K562 (cell line): ENCODE measurements around the gene RBM5. TPM values are rescaled to one million over a fixed set of nuclear protein-coding genes. Genes with fewer than 3 reads are reported as not detected.
A peak's percentile ranks its signal among the peaks of the same experiment; 100 is the strongest.

Experiments
- ATAC-seq: fragments of 200-7000 bp; cut with Tn5 transposase; 3 replicates; pipeline ENCODE4 v1.9.1; 2020; ENCODE audit warnings: moderate library complexity
- BruUV-seq: library from RNA; stranded (reverse); fragments of 400-500 nt; replicated peaks from 2 replicates; lab custom pipeline; 2021; lab: Mats Ljungman, UMichigan
- CTCF ChIA-PET: fragments of 300-600 bp; formaldehyde crosslinking; extraction: SDS; loops from one replicate; lab custom pipeline; 2021; ENCODE audit warnings: low intra/inter-chr PET ratio; lab: Yijun Ruan, JAX
- POLR2A ChIA-PET: fragments of 300-600, 350-650 bp; sonication (Branson Sonifier 250); formaldehyde crosslinking; extraction: SDS; loops from one replicate; lab custom pipeline; 2021; ENCODE audit warnings: antibody characterized with exemption, inconsistent platforms; lab: Yijun Ruan, JAX
- DNase-seq, 4 experiments: peaks; one replicate each; pipeline versions ENCODE4 v3.0.0 to v3.0.0-alpha.2; 2011 to 2018; ENCODE audit warnings: low spot score in 3 of 4, mixed read lengths in 3 of 4; ENCODE audit errors: extremely low read depth in 1 of 4
- FAIRE-seq: peaks from 2 replicates; lab custom pipeline; 2011; peaks lifted over from hg19 to GRCh38; lab: Jason Lieb, UNC
- H2AFZ ChIP-seq: 2 replicates; pipeline ENCODE4 v1.6.0; 2011; ENCODE audit warnings: low read depth, low read length, control low read depth, inconsistent platforms
- H3K27ac ChIP-seq: fragments of 200-600 bp; 3 replicates; pipeline ENCODE4 v1.8.0; 2011; ENCODE audit warnings: low read depth, mild to moderate bottlenecking, control low read depth, inconsistent platforms, low read length, moderate library complexity, mixed read lengths; ENCODE audit errors: extremely low read depth
- H3K27me3 ChIP-seq, 2 experiments: fragments of 300-600 bp in 1 of 2; 2 replicates in 1 of 2; 3 replicates in 1 of 2; pipeline versions ENCODE4 v1.6.0 to v1.8.0; 2011; ENCODE audit warnings: inconsistent platforms in 2 of 2, low read length in 2 of 2, mild to moderate bottlenecking in 1 of 2, mixed read lengths in 1 of 2, moderate library complexity in 1 of 2; ENCODE audit not compliant: control insufficient read depth in 2 of 2, insufficient read depth in 2 of 2
- H3K36me3 ChIP-seq: fragments of 300-600 bp; 3 replicates; pipeline ENCODE4 v1.8.0; 2011; ENCODE audit warnings: mild to moderate bottlenecking, low read length, inconsistent platforms; ENCODE audit not compliant: control insufficient read depth, insufficient read depth
- H3K4me1 ChIP-seq, 2 experiments: fragments of 200-600 bp in 1 of 2; replicated peaks in 1 of 2; 2 replicates in 1 of 2; 3 replicates in 1 of 2; pipeline versions ENCODE4 v1.5.1 to v1.8.0; 2011; ENCODE audit warnings: inconsistent platforms in 2 of 2, low read length in 2 of 2, mild to moderate bottlenecking in 1 of 2, mixed read lengths in 1 of 2, moderate library complexity in 1 of 2; ENCODE audit not compliant: control insufficient read depth in 2 of 2, insufficient read depth in 2 of 2
- H3K4me2 ChIP-seq: 2 replicates; pipeline ENCODE4 v1.6.1; 2011; ENCODE audit warnings: low read length, control low read depth, inconsistent platforms, mixed read lengths; ENCODE audit not compliant: insufficient read depth
- H3K4me3 ChIP-seq: fragments of 200-600 bp; sonication (generic), shearing (Covaris generic); 2 replicates; pipeline ENCODE4 v1.5.1; 2016; ENCODE audit warnings: control low read depth, inconsistent platforms
- H3K79me2 ChIP-seq: fragments of 200-600 bp; 3 replicates; pipeline ENCODE4 v1.8.0; 2011; ENCODE audit warnings: low read length, inconsistent platforms; ENCODE audit not compliant: control insufficient read depth, insufficient read depth
- H3K9ac ChIP-seq, 2 experiments: 2 replicates each; pipeline versions ENCODE4 v1.6.0 to v1.6.1; 2011; ENCODE audit warnings: low read depth in 2 of 2, low read length in 2 of 2, control low read depth in 1 of 2, inconsistent platforms in 1 of 2, mild to moderate bottlenecking in 1 of 2, mixed read lengths in 1 of 2; ENCODE audit not compliant: insufficient read depth in 1 of 2
- H3K9me1 ChIP-seq: one replicate; pipeline ENCODE4 v1.6.0; 2011; ENCODE audit warnings: inconsistent platforms, mild to moderate bottlenecking, low read length, moderate library complexity; ENCODE audit not compliant: control insufficient read depth, insufficient read depth
- H3K9me3 ChIP-seq: replicated peaks from 2 replicates; pipeline ENCODE4 v1.5.1; 2011; ENCODE audit warnings: low read depth, low read length, inconsistent platforms; ENCODE audit not compliant: control insufficient read depth, insufficient read depth
- H4K20me1 ChIP-seq: replicated peaks from 2 replicates; pipeline ENCODE4 v1.6.1; 2011; ENCODE audit warnings: low read length, inconsistent platforms, mixed read lengths; ENCODE audit not compliant: control insufficient read depth, insufficient read depth
- CBFA2T2 ChIP-seq: fragments of 450-650 bp; conservative IDR thresholded peaks from 2 replicates; pipeline ENCODE4 v1.6.1; 2017; ENCODE audit warnings: mild to moderate bottlenecking
- CHD2 ChIP-seq: IDR thresholded peaks from 2 replicates; pipeline ENCODE4 v1.6.1; 2011; ENCODE audit warnings: low read depth, low read length
- ETV6 ChIP-seq, 3 experiments: fragments of 150-350 bp in 1 of 3; sonication (generic) in 1 of 3; formaldehyde crosslinking in 1 of 3; IDR thresholded peaks; 2 replicates each; pipeline versions ENCODE4 v1.6.1 to v1.8.0; 2014 to 2022; ENCODE audit warnings: borderline replicate concordance in 2 of 3, low read depth in 2 of 3, antibody characterized with exemption in 1 of 3, low read length in 1 of 3, mild to moderate bottlenecking in 1 of 3, missing genetic modification reagents in 1 of 3
- POLR3G ChIP-seq: IDR thresholded peaks from 2 replicates; pipeline ENCODE4 v1.6.1; 2011; ENCODE audit not compliant: insufficient read length, insufficient replicate concordance; ENCODE audit errors: extremely low read depth
- SP1 ChIP-seq: sonication (generic); formaldehyde crosslinking; IDR thresholded peaks from 2 replicates; pipeline ENCODE4 v1.8.1; 2022; ENCODE audit warnings: mild to moderate bottlenecking, missing genetic modification reagents
- ZKSCAN3 ChIP-seq: fragments of 250-450 bp; sonication (Bioruptor Pico); IDR thresholded peaks from 2 replicates; pipeline ENCODE4 v1.4.0; 2020
- ZNF121 ChIP-seq: sonication (generic); formaldehyde crosslinking; conservative IDR thresholded peaks from 2 replicates; pipeline ENCODE4 v1.8.0; 2022; ENCODE audit warnings: missing genetic modification reagents
- ZNF217 ChIP-seq: sonication (generic); formaldehyde crosslinking; IDR thresholded peaks from 2 replicates; pipeline ENCODE4 v1.8.0; 2022; ENCODE audit warnings: mild to moderate bottlenecking, missing genetic modification reagents
- WGBS: fragments of 100-300 bp; shearing (Covaris generic); methylation state at CpG from one replicate; pipeline ENCODE4 v1.1.6; 2016; ENCODE audit warnings: low coverage, mixed read lengths; ENCODE audit not compliant: insufficient coverage; ENCODE audit errors: missing lambda C conversion rate; 5-methylcytosine and 5-hydroxymethylcytosine counted together
- in situ Hi-C: fragments of 300-500 bp; cut with MboI; formaldehyde crosslinking; loops from 4 replicates; pipeline ENCODE4 v1.15.0; 2018; ENCODE audit warnings: inconsistent platforms, mixed read lengths
- intact Hi-C: fragments of 100-400 bp; cut with micrococcal nuclease; formaldehyde crosslinking; loops from 2 replicates; pipeline ENCODE4 v1.14.2; 2022
- polyA plus RNA-seq, 8 experiments: library from polyadenylated mRNA; depleted of rRNA in 4 of 8; stranded (reverse) in 5 of 8; unstranded in 3 of 8; fragments of >200 nt; fragmentation: Nextera tagmentation in 2 of 8; fragmentation: Illumina TruSeq in 1 of 8; extraction: Ambion mirVana in 2 of 8; extraction: Trizol in 1 of 8; gene quantifications; 2 replicates each; pipeline versions ENCODE4 v1.2.1 to v1.2.3, GENCODE V29; 2011 to 2014; ENCODE audit warnings: inconsistent platforms in 1 of 8, missing spikeins in 1 of 8
- total RNA-seq, 7 experiments: library from RNA; depleted of rRNA in 6 of 7; stranded (reverse); fragments of >200 nt in 6 of 7; fragmentation: Illumina TruSeq in 2 of 7; extraction: Trizol in 2 of 7; gene quantifications; 2 replicates each; pipeline versions ENCODE4 v1.2.1 to v1.2.3, GENCODE V29; 2011 to 2021; ENCODE audit warnings: low replicate concordance in 1 of 7

Gene RBM5
- total and polyA plus RNA-seq, 9 of the 15 experiments (the other 6 are each of a cell fraction or from before 2014, with no cell fraction given), result 24.5 to 153 (median 81.6) TPM

DNA sequence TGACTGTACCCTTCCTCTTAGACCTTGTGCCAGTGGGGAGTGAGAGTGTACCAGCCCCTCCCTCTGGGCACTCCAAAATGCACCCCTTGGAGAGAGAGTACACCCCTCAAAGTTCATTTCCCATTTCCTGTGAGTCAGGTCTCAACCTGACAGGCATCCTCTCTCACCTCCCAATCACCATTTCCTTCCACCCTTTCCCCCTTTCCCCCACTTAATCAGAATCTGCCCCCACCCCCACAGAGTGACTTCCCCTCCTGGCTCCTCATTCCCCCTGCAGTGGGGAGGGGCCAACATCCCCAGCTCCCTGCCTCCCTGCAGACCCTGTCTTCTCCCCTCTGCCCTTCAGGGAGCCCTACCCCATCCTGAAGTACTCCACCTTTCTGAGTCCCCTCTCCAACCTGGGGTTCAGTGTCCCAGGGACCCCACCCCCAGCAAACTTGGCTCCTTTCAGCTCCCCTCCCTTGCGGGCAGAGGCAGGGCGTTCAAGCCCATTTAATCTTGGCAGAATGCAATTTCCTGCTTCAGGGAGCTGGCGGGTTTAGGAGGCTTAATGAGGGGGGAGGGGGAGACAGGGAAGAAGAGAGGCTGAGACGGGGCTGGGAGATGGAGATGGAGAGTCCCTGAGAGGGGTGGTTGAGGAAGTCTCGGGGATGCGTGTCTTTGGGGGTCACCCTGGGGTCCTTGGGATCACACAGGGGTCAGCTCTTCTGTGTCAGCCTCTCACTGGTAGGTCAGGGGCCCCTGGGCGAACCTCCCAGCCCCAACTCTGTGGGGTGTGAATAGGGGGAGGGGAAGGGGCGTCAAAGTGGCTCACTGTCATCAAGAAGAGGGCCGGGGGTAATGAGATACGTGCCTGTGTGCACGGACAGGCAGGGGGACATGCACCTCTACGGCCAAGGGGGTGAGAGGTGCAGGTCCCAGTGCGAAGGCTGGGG is 49.8 kb downstream of the RBM5 start:
- WGBS, result 1% methylated on average over 9 of the region's 13 CpGs
- no peaks in the 10 kb centered on the region for H3K9me3 ChIP-seq
- H3K27me3 ChIP-seq, result peaks cover 0 to 13% of the 10 kb centered on the region in 2 experiments; a peak in 2 of 5 replicates
- BruUV-seq, result no TSS peak
- no peak overlapping the region for H2AFZ ChIP-seq
- TF ChIP-seq POLR3G (no peak), ZKSCAN3 (no peak), ETV6 (IDR thresholded peaks at IDR 0.05; ENCODE audit: borderline replicate concordance in 1 of 2, low read depth in 2 of 2, low read length in 1 of 2) (no peak), ETV6 (CRISPR knock-in tag; IDR thresholded peaks at IDR 0.05; ENCODE audit: borderline replicate concordance) (no peak), SP1 (CRISPR knock-in tag) (no peak), CHD2 (no peak), ZNF217 (no peak), ZNF121 (CRISPR knock-in tag) (no peak), CBFA2T2 (no peak)
- no peak for FAIRE-seq
- no peak for DNase-seq
- peak overlapping the region in 1 of 2 experiments; percentile 9; a peak in 1 of 4 replicates for H3K9ac ChIP-seq
- no peaks in the 10 kb centered on the region for H4K20me1 ChIP-seq
- no peaks in the 10 kb centered on the region for H3K36me3 ChIP-seq
- H3K4me2 ChIP-seq, result no peak overlapping the region
- in situ Hi-C loops (no loop called here), intact Hi-C loops (no loop called here)
- no peak overlapping the region for H3K4me3 ChIP-seq
- H3K27ac ChIP-seq, result no peak overlapping the region
- CTCF ChIA-PET, result no interaction called here
- POLR2A ChIA-PET, result interaction anchor here (0.6 kb wide), 2 partner anchors 334 to 538 kb away, joined by 3 read pairs; no protein-coding TSS in a partner anchor
- peaks cover 0 to 8% of the 10 kb centered on the region in 2 experiments; a peak in 2 of 5 replicates for H3K4me1 ChIP-seq
- H3K9me1 ChIP-seq, result no peaks in the 10 kb centered on the region
- no peak for ATAC-seq
- no peaks in the 10 kb centered on the region for H3K79me2 ChIP-seq
